HG03378 (cell line): ENCODE results near the gene CDH13.

Experiments used
- ATAC-seq: cut with Tn5 transposase; IDR thresholded peaks from one replicate; pipeline ENCODE4 v1.9.1; 2021; ENCODE audit warnings: mild to moderate bottlenecking, moderate library complexity; ENCODE audit not compliant: unreplicated experiment

Gene CDH13

DNA sequence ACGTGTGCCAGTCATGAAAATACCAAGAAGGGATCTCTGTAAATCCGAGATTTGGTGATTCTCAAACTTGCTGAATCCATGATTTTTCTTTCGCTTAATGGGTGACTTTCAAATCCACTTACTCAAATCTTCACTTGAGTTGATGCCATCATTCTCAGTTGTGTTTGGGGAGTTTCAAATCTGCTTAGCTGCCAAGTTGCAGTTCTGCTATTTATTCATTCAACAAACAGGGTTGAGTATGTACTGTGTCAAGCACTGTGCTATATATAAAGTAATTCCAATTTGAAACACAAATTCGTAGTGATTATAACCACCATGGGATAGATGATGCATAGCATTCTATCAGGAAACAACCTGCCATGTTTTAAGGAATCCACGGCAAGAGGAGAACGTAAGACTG is 394.3 kb downstream of the CDH13 start:
- no peak for ATAC-seq

DNA sequence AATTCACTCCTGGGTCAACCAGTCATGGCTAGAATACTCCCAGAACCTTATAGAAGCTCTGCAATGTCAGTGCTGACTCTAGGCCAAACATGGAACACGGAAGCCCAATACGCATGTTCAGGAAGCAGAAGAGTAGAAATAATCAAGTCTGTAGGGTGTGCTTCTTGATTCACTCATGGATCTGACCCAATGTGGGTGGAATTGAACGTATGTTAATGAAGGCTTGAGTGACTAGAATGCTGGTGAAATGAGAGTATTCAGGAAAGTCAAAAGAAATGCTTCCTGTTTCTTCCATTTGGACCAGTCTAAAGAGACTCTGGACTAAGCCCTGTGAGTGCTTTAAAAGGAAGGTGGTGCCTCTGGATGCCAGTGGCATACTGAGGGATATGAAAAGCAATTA is 395.0 kb downstream of the CDH13 start:
- ATAC-seq, result no peak

DNA sequence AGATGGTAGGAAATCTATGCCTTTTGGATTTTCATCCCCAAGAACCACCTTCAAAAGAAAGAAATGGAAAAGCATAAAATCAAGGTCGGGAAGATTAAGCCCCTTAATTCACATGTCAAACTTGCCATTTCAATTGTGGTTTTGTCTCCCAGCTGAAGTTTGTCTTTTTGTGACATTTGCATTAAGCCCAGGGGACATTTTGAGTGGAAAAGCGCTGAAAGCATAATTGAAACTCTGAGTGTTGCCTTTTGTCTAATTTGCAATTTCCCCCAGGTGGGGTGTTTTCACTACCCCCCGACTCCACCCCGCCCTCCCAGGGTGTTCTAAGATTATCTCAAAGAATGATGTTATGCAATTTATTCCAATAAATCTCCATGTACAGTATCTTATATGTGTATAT is 396.2 kb downstream of the CDH13 start:
- no peak for ATAC-seq

DNA sequence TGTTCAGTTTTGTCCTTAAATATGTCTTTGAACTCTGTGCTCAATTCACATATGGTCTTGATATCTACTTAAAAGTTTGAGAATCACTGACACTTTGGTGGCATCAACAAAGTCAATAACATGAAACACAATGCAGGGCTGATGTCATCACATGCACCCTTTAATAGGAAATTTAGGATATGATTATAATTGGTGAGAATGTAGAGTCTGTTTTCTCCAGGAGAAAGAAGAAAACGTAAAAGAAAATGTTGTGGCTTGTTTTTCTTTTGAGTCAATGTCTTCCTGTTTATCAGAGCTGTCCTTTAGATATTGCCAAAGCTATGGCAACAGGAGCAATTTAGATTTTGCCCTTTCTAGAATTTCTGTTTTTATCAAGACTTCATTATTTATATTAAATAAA is 396.9 kb downstream of the CDH13 start:
- no peak for ATAC-seq

DNA sequence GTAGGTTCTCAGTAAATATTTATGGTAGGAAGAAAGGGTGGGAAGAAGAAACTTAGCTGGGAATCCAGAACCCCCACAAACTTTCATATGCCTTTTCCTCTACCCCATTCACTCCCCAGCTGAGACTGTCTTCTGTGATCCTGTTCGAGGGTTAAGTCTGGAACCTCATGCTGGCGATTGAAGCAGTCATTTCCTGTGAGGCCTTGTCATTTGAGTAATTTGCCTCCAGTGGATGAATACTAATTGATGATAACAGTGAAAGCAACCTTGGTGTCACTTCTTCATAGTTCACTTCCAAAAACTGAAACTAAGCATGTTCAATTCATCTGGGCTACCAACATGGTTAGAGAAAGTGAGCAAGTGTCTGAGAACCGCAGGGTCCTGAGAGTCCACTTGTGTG is 401.2 kb downstream of the CDH13 start:
- ATAC-seq, result no peak

DNA sequence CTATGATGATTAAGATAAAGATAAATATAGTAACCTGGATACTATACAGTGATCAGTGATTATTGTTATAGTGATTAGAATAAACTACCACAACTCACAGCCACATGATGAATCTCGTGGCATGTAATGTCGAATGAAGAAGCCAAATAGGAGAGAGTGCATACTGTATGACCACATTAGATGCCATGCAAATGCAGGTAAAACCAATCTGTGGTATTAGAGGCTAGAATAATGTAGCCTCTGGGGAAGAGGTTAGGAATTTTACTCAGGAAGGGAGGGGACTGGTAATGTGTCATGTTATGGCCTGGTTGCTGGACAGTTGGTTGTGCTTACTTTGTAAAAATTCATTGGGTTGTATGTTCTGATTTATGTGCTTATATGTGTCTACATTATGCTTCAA is 402.7 kb downstream of the CDH13 start:
- no peak for ATAC-seq

DNA sequence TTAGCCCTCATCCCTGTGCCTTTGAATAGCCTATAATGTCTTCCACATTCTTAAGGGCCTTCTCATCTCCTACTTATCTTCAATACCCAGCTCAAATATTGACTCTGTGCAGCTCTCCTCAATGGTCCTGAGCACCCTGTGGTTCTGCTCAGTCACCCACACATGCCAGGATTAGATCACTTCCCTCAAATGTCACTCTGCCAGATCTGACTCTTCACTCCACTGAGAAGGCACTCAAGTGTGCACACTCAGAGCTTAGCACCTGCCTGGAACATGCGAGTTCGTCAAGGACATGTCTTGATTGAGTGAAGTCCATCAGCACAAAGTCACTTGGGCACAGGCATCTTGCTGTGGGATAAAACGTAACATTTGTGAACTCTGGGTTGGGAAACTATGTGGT is 404.8 kb downstream of the CDH13 start:
- ATAC-seq, result no peak

DNA sequence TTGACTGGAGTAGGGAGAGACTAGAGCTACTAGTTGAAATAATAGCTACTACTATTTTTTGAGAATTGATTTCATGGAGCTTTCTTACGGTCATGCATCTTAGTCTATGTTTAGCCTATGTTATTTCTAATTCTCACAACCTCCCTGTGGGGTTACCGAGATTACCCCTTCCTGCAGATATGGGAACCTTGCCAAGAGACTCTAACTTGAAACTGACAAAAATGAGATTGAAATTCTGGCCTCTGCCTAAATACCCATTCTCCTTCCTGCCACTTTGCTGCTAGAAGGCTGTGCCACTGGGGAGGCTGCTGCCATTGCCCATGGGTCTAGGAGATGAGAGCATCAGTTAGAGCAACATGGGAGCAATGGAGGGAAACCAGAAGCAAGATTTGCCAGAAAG is 410.3 kb downstream of the CDH13 start:
- no peak for ATAC-seq

DNA sequence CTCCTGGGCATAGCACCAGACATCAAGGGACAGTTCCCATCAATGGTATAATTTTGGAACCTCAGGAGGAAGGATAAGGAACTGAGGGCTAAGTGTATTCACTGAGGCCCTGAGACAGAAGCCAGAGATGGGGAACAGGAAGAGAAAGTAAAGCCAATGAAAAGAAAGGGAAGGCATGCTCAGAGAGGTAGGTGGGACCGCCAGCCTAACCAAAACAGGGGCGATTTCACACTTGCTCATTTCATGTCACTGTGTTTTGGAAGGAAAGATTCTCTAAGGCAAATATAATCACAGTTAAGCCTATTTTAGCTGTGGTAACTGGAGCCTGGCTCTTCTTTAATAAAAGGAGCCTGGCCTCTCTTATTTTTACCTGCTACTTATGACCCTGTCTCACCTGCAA is 411.1 kb downstream of the CDH13 start:
- no peak for ATAC-seq

DNA sequence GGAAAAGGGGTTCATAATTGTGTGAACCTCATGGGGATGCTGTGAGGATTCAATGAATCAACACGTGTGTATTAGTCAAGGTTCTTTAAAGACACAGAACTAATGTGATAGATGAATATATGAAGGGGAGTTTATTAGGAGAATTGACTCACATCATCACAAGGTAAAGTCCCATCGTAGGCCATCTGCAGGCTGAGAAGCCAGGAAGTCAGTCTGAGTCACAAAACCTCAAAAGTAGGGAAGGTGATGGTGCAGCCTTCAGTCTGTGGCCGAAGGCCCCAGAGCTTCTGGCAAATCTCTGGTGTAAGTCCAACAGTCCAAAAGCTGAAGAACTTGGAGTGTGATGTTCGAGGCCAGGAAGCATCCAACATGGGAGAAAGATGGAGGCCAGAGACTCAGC is 413.4 kb downstream of the CDH13 start:
- ATAC-seq, result no peak

DNA sequence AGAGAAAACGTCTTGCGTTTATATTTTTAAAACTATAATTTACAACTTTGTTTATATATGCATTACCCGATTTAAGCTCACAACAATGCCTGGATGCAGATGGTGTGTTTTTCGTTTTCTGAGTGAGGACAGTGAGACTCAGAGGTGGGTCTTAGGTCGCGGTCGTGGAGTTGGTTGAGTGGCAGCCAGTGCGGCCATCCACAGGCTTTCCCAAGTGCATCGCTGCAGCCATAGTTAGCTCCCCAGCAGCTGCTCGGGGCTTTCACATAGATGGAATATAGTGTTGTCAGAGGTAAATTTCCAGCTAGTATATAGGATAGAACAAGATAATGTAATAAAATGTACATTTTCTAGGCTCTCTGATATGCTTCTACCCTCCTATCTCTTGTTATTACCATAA is 417.8 kb downstream of the CDH13 start:
- ATAC-seq, result no peak

DNA sequence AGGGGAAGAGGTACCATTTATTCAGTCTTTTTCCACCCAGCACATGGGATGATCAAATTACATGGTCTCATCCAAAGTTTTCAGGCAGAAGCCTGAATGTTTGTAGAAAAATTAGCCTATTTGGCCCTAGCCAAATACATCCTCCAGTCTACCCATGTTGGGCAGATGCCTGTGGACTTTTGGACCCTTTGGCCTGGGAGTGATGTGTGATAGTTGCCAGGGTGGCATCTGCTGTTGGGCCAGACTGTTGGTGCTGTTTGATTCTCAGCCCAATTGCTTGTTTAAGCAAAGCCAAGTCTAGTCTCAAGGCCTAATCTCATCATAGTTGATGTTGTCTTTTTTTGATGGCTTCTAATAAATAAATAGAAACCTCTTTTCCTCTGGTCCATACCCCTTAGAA is 419.0 kb downstream of the CDH13 start:
- ATAC-seq, result no peak

DNA sequence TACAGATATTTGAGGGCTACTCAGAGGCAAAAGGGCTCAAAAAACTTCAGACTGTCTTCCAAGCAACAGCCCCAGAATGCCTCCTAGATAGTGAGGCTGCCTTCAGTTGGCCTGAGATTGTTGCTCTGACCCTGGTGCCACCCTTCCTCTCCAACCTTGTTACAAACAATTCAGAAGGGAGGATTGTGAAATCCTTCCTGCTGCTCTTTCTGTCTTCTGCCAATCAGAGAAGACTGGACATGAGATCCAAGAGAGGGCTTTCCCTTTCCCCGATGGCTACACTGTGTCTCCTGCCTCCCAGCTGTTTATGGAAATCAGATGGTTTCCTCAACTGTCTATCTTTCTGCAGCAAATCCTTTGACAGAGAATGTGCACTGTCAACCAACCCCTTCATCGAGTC is 419.9 kb downstream of the CDH13 start:
- no peak for ATAC-seq

DNA sequence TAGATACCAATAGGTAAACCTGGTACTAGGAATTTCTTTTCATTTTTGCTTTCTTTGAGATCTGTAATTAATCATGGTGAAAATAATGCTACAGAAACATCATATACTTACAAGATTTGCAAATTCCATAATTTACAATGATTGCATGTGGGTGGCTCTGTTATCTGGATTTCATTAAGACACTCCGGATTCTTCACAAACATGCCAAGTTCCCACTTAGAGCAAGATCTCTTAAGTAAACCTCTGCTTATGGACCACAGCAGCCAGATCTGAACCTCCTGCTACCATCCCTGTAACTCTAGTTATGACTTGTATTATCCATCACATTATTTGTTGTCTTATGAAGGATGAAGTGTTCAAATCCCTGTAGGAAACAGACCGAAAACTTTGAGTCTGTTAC is 424.7 kb downstream of the CDH13 start:
- ATAC-seq, result no peak

DNA sequence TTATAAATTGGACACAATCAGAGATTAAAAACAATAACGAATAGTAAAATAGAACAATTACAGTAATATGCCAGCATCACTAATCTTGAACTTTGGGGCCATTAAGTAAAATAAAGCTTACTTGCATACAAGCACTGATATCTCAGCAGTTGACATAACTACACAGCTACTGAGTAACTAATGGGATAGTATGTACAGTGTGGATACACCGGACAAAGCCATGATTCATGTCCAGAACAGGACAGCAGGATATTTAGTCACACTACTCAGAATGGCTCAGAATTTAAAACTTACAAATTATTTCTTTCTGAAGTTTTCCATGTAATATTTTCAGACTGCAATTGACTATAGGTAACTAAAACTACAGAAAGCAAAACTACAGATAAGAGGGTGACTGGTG is 427.5 kb downstream of the CDH13 start:
- no peak for ATAC-seq

DNA sequence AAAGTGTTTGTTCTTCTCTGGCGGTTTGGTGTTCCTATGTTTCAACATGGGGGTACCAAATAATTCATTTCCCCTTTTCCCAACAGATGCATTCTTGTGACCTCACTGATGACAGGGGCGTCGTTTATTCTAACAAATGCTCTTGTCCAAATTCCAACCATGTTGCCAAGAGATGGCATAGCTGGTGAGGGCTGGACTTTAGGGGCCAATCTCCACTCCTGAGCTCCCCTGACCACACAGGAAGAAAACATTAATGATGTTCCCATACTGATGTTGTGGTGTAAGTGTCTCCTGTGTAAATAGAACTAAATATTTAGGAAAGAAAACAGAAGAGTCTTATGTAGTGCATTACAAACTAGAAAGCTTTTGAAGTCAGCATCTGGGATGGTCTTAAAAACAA is 431.6 kb downstream of the CDH13 start:
- ATAC-seq, result no peak

DNA sequence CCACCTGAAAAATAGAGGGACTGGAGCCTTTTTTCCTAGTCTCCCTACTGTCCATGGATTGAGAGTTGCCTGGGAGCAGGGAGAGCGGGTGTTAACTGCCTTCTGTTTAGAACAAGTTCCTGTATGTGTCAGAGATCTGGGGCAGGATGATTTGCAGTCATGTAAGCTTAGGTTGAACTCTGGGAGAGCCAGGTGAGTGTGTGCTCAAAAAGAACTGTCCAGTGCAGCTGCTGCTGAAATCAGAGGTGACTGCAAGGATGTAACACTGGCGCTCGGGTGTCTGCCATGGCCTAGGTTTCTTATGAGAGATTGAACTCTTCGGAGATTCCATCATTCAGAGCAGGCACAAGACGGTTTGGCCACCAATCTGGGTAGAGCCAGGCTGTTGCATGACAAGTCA is 432.5 kb downstream of the CDH13 start:
- ATAC-seq, result no peak

DNA sequence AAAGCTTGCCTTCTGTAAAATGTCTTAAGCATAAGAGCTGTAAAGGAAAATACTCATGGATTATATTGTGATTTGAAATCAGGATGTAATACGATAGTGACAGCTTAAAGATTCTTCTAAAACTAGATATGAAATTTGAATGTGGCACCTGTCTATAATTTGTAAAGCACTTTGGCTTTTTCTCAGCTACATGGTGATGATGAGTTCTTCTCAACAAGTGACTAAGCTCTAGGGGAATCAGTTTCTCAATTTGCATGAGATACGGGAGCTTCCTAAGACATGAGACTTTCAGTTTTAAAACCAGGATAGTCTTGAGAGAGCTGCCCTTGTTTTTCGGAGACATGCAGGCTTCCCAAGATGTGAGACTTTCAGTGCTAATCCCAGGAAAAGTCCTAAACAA is 439.2 kb downstream of the CDH13 start:
- no peak for ATAC-seq

DNA sequence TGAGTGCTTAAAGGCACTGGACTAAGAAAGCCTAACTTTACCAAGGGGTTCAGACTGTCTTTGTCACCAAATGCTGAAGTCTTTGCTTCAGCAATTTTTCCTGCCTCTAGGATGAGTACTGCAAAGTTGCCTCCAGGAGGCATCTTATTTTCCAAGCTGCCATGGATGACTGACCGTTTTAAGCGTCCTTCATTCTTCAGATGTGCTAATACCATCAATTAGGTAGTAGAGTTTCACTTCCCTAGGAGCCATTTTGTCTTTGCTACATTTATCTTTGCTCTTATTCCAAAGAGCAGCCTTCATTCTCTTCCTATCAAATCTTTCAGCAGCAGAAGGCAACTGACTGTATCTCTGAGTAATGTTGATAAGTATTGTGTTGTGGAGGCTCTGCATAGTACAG is 440.1 kb downstream of the CDH13 start:
- no peak for ATAC-seq

DNA sequence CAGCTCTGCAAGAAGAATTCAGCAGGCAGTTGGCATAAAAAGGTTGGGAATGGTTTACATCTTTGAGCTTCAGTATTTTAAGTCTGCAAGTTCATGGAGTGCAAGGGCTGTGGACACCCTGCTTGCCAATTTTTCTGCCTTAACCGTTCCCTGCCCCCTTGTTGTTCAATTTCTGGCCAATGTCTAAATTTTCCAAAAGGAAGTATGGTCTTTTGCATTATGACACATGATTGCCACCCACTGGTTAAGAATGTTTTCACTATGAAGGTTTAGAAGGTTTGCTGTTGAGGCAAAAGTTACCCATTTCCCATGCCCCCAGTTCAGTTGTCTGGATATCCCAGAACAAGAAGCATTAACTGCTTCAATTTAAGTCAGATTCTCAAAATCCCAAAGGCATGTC is 441.9 kb downstream of the CDH13 start:
- no peak for ATAC-seq

DNA sequence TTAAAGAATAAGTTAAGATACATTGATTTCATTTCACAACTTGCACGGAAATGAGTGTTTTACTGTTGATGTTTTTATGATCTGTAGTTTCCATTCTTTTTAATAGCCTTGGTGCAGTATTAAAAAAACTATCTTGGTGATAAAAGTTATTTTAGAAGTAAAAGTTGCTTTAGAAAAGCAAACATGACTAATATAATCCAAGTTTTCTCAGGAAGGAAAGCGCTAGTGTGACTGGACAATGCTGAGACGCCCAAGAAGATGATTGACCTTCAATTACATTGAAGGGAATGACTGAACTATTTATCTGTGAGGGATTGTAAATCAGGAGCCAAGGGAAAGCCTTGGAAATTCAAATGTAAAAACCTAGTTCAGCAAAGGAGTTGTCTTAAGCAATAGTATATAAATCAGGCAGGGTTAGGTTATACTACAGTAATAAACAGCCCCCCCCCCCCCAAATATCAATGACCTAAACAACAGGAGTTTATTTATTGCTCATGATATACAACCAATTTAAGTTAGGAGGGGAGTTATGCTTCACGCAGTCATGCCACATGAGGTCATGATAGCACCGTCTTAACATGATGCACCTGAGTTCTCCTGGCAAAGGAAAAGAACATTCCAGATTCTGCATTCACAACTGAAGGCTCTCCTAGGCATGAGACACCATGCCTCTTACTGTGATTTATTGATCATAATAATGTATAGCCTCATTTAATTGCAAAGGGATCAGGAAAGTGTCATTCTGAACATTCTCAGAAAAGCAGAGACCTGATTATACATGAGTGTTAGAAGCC is 443.8 kb downstream of the CDH13 start:
- ATAC-seq, result no peak

DNA sequence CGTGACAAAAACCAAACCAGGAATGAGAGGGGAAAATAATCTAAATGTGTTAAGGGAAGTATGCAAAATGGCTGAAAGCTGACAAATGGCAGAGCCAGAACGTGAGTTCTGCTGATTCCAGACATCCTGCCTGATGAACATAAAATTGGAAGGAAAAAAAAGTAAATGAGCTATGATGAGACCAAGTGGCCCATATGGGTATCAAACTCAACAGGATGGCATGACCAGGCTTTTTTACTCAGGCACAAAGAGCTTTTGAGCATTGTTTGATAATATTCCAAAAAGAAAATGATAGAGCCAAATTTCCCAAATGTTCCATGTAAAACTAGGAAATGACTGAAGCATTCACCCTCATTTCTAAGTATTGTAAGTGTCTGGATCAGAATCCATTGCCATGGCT is 449.2 kb downstream of the CDH13 start:
- ATAC-seq, result no peak

DNA sequence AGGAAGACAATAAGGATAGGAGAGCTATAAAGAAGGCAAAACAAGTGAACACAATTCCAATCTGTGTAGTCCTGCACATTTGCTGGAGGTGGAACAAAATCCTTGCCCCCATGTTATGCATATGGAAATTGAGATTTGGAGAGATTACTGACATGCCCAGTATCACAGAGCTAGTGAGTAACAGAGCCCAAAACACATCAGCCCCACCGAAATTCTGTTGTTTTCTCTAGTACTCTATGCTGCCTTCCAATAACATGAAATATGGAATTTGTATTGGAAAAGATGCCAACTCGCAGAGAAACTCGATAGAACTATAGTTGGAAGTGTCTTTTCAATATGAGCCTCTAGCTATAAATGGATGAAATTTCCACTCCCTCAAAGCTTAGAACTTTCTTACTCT is 456.6 kb downstream of the CDH13 start:
- no peak for ATAC-seq
